Iris pigment epithelial cell (primary cell): ENCODE results near the gene ELP4.
"Not testable (repeated sequence)": the region's sequence is repeated elsewhere in the genome, so short reads cannot be mapped to it uniquely, and the experiment has no call there.

Experiments used
- DNase-seq: peaks from one replicate; pipeline ENCODE4 v3.0.0-alpha.2; 2011; ENCODE audit warnings: low read depth

ELP4 gene, protein sequence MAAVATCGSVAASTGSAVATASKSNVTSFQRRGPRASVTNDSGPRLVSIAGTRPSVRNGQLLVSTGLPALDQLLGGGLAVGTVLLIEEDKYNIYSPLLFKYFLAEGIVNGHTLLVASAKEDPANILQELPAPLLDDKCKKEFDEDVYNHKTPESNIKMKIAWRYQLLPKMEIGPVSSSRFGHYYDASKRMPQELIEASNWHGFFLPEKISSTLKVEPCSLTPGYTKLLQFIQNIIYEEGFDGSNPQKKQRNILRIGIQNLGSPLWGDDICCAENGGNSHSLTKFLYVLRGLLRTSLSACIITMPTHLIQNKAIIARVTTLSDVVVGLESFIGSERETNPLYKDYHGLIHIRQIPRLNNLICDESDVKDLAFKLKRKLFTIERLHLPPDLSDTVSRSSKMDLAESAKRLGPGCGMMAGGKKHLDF

DNA sequence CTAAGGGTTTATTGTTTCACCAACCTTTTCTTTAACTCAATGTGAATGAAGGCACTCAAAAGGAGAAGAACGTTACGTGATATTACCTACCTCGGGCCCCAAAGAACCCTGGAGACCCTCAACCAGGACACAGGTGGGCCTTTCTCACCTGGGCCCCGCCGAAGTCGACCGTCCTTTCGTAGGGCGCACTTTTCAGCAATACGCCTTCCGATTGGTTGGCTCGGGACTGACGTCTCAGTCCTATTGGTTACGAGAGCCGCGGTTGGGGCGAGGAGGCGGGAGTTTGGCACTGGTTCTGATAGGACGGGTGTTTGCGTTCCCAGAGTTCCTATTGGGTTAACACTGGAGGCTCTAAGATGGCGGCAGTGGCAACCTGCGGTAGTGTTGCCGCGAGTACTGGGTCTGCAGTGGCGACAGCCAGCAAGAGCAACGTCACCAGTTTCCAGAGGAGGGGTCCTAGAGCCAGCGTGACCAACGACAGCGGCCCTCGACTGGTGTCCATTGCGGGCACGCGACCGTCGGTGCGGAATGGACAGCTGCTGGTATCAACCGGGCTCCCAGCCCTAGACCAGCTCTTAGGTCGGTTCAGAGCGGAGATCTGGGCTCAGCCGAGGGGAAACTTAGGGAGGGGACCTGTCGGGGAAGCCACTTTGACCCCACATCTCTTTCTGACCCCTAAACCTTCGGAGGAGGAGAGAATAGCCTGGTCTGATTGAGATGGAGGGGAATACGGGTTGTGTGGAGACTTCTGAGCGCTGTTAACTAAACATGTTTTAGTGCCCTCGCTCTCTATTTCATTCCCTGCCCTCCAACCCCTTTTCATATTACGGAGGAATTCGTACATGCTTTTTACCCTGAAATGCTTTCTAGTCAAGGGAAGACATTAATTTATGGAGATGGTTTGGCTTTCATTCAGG is at the start of gene ELP4, which contains the start of gene IMMP1L:
Gene ELP4 (plus strand): TSS at position 339 of the 917 bp plus-strand sequence. CDS start 18 bp downstream, at position 357.
Gene IMMP1L (minus strand): TSS at position 194 of the 917 bp plus-strand sequence. CDS start 46,346 bp downstream, outside the sequence.
- peak; percentile 96 for DNase-seq

DNA sequence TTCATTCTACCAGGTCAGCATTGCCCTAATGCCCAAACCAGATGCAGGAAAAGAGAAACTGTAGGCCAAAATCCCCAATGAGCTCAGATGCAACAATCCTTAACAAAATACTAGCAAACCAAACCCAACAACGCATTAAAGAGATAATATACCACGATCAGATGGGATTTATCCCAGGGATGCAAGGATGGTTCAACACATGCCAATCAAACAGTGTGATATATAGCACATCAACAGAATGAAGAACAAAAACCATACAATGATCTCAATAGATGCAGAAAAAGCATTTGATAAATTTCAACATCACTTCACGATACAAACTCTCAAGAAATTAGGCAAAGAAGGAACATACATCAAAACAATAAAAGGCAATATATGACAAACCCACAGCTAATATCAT is 45.1 kb upstream of the ELP4 start:
- no peak for DNase-seq

DNA sequence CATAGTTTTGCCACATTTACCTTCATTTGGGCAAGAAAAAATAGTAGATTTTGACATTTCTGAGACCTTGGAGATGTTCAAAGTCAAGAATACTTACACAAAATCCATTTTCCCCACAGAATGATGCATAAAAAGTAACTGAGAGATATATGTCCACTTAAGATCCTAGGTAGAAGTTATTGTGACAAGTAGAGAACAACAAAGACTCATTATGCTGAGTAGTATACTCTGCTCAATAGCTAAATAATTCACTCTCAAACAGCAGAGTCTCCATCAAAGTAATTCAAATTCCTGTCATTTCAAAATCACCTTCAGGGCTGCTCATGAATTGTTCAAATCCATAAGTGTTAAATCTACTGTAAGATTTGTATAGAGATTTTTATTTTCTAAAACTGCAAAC is 35.5 kb upstream of the ELP4 start:
- DNase-seq, result no peak

DNA sequence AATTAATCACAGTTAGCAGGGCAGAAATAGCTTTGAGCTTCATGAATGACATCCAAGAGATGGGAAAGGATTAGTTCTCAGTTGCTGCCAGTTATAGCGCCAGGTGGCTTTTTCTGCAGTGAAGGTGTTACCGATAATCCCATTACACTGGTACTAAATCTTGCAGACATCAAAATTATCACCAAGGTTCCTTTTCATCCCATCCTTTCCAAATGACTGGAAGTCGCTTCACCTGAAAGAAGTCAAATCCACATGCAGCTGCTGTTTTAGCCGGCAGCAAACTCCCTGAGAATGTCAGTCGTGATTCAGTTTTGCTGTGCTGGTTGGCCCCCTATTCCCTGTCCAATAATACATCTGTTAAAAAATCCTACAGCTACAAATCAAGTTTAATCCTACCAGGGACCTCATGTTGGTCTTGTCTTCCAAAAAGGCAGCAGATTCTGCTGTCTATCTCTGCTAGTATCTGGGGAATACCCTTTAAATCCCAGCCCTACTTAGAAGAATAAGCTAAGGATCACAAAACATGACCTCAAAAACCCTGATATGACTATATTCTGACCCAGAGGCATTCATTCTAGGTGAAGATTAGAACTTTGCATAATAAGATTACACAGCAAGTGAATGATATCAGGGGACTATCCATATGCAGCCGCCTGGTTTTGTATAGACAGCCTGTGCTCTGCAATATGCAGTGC is 31.9 kb upstream of the ELP4 start:
- no peak for DNase-seq

DNA sequence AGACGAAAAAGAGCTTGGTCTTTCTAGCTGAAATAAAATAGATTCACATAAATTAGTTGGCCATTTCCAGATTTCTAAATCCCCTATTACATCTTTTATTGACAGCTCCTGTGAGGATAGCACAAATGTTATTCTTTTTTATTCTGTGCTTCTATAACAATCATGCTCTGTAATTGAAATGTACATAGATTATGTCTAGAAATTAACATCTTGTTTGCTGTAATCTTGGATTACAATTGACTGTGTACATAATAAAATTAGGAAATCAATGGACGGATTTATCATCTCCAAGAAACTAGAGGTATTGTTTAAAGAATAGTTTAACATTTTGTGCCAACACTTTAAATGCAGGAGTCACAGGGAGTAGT is 31.4 kb upstream of the ELP4 start:
- DNase-seq, result no peak

DNA sequence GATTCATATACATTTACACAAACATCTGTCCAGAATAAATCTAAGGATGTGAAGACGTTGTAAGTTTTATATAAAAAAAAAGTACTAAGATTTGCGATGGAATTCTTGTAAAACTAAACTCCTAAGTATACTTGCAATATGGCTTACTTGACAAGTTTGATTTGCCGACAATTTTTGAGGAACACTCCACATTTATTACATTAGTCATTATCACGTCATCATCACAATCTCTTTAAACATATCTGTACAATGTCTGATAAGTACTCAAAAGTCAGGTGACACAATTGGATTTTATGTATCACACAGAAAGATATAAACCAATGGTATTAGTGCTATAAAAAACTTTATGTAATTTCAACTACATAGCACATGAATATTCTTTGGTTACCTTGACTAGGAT is 30.5 kb upstream of the ELP4 start:
- no peak for DNase-seq

DNA sequence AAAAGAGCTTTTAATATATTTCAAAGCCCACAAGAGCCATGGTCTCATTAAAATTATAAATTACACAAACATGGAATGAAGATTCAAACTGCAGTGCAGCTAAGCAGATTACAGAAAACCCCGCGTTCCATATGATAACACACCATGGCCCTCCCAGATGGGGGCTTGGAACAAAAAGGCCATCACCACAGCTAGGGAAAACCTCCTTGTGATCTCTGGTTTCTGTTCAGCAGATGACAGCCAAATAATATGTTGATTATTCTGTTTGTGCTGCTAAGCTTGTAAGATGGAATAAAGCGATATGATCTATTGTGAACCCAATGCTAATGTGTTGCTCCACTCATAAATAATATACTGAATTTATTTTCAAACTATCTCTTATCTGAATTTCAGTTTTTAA is 28.6 kb upstream of the ELP4 start:
- no peak for DNase-seq

DNA sequence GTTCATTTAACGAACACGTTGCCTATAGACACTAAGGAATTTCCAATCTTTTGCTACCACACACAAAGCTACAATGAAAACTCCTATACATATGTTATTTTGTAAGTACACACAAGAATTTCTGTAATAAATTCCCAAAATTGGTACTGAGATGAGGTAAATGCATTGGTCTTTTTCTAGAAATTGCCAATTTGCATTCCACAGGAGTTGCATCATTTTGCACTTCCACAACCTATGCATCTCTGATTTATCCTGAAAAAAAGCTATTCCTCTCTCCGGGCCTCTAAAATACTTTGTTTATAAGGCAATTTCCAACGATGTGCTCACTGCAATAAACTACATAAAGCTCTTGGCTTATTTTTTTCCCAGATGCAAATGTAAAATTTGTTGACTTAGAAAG is 25.1 kb upstream of the ELP4 start:
- peak; percentile 27 for DNase-seq

DNA sequence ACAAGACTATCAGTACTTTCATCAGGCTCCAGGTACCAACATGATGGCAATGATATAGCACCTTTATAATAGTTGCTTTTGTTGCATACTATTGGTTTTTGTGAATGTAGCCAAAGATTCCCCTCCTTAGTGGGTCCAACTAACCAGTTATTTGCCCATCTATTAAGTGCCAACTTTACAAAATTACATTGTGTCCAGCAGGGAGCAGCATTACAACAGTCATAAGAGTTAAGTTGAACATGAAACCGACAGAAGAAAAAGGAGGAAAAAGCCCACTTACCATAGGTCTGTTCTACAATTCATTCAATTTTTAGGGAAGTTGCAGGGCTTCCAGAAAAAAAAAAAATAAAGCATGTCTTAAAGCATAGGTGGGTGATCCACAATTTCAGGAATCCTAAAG is 21.7 kb upstream of the ELP4 start:
- peak; percentile 76 for DNase-seq

DNA sequence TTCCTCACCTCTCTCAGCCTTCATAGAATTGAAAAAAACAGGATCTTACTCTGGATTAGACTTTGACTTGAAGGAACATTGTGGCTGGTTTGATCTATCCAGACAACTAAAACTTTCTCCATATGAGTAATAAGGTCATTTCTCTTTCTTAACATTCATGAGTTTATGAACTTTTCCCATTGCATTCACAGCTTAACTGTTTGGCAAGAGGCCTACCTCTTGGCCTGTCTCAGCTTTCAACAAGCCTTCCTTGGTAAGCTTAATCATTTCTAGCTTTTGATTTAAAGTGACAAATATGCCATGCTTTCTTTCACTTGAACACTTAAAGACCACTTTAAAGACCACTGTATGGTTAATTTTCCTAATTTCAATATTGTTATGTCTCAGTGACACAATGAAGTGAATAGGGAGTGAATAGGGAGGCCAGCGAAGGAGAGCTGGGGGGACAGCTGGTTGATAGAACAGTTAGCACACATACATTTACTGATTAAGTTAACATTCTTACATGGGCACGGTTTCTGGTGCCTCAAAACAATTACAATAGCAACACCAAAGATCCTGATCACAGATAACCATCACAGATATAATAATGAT is 17.1 kb upstream of the ELP4 start:
- DNase-seq, result peak; percentile 92

DNA sequence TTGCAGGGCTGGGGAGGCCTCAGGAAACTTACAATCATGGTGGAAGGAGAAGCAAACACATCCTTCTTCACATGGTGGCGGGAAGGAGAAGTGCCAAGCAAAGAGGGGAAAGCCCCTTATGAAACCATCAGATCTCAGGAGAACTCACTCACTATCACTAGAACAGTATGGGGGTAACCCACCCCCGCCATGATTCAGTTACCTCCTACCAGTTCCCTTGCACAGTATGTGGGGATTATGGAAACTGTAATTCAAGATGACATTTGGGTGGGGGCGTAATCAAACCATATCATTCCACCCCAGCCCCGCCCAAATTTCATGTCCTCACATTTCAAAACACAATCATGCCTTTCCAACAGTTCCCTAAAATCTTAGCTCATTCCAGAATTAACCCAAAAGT is 16.3 kb upstream of the ELP4 start:
- no peak for DNase-seq

DNA sequence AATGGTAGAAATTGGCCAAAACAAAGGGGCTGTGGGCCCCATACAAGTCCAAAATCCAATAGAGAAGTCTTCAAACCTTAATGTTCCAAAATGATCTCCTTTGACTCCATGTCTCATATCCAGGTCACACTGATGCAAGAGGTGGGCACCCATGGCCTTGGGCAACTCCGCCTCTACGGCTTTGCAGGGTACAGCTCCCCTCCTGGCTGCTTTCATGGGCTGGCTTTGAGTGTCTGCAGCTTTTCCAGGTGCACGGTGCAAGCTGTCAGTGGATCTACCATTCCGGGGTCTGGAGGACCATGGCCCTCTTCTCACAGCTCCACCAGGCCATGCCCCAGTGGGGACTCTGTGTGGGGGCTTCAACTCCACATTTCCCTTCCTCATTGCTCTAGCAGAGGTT is 15.8 kb upstream of the ELP4 start:
- DNase-seq, result not testable (repeated sequence)

DNA sequence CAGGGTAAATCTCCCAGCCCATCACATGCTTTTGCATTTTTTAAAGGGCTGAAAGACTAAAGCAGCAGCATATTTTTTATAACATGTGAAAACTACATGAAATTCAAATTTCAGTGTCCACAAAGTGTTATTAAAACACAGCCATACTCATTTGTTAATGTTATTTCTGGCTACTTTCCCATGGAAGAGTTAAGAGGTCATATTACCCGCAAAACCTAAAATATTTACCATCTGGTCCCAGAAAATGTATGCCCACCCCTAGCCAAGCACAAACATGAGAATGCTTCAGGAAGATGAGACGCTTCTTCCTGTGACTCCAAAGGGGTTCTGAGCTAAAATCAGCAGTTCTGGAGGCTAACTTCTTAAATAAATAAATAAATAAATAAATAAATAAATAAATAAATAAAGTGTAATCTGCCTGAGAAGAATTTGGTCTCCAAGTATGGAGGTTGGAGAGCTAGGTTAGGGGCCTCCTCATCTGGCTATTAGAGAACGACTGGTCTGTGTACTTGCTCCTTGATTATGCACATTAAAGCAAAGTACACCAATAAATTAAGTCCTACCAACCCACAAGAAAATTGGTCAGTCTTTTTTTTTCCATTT is 9.9 kb upstream of the ELP4 start:
- DNase-seq, result peak; percentile 80

DNA sequence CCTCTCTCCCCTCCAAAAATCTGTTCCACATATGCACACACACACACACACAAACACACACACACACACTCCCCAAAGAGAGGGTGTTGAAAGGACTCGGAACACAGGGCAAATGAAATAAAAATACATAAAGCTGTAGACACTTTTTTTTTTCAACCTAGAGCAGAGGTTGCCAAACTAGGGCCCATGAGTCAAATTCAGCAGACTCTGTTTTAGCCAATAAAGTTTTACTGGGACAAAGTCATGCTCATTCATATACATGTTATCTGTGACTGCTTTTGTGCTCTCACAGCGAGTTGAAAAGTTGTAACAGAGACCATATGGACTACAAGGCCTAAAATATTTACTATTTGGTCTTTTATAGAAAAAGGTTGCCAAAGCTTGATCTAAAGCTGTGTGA is 9.0 kb upstream of the ELP4 start:
- DNase-seq, result peak; percentile 45

DNA sequence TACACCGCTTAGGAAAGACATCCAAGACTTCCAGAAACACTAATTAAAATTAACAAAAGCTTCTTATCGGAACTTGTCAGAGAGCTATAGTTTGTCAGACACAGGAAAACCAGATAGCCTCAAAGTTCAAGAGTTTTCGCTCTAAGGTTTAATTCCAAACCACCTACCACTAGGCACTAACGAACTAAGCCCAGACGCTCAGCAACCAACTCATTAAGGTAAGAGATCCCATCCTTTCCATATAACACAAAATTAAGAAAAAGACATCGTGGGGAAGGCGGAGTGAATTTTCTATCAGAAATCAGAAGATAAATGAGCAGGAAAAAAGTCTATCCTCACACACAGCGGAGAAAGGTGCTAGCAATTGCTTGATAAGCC is 527 bp upstream of the ELP4 start:
- peak; percentile 7 for DNase-seq

DNA sequence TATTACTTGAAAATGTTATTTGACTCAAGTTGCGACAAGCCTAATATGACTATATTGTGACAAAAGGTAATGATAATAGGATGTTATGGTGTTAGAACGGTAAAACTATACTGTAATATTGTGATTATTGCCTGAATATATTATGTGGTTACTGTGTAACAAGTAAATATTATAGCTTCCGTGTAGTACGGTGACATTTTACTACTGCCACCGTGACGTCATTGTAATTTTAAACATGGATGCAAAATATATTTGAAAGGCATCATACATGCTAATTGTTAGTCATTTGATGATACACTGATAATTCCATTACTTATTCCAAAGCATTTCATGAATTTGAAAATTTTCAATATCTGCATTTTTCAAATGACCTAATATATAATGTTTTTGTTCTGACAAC is 2.5 kb downstream of the ELP4 start:
- no peak for DNase-seq

DNA sequence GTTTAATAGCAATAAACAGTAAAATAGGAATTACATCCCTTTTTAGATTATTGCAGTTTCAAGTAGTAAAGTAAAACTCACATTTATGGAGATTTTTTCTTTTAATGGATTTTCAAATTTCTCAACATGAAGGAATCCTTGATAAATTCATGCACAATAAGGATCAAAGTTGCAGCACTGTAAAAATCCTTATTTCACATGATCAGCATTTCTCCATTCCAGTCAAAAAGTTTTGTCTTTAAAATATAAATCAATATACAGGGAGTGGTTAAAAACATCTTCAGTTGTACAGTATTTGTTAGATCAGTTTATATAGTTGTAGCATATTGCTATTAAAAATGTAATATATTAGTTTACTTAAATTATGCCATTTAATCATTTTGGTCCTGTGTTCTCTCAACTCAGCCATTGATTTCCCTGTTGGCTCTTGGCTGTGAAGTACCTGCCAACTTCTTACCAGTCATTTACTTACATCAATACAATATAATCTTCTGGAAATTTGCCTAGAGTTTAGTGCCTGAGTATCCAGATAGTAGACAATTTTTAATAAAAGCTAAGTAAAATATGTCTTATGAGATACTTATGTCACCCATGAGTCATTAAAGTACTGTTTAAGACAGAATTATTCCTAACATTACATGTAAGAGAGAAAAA is 12.1 kb downstream of the ELP4 start:
- DNase-seq, result no peak

DNA sequence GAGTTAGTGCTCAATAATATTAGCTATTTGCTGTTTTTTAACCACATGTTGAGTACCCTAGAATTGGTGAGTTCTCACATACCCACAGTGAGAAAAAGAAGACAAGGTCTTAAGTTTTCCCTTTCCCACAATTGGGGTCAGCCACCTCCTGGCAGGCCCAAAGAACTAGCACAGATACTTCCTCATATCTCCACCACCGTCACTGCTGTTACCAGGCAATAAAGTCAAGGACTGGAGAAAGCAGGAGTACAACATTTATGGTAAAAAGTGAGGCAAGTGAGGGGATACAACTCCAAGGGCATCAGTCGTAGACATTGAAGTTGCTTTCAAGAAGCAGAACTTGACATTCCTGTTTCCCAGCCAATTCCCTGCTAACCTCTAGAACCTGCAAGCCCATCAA is 19.6 kb downstream of the ELP4 start:
- no peak for DNase-seq

DNA sequence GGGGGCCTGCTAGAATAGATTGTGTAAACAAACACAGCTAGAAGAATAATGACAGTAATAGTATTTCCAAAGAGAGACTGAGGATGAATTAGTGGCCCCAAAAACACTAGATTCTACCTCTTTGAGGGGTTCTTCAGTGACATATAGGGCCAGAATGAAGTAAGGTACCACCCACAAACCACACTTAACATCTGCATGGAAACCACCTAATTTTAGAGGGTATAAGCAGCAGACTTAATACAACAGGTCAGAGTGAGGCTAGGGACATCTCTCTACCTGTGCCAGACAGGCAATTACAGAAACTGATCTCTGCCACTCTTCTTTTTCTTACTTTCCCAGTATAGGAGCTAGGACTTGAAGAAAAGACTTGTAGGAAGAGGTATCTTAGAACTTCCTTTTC is 20.1 kb downstream of the ELP4 start:
- DNase-seq, result no peak

DNA sequence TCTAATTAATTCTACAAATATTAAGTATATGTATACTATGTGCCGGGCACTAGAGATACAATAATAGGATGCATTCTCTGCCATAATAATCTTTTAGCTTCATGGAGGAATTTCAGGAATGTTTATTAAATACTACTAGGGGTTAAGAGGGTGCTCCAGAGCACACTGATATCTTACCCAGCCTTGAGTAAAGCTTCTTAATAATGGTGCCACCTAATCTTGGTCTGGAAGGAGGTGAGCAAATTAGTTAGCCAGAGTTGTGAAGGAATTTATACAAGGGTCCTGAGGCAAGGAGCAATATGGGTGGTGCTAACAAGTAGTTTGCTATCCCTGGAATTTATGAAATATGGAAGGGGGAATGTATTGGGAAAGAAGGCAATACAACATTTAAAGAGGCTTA is 21.7 kb downstream of the ELP4 start:
- no peak for DNase-seq

DNA sequence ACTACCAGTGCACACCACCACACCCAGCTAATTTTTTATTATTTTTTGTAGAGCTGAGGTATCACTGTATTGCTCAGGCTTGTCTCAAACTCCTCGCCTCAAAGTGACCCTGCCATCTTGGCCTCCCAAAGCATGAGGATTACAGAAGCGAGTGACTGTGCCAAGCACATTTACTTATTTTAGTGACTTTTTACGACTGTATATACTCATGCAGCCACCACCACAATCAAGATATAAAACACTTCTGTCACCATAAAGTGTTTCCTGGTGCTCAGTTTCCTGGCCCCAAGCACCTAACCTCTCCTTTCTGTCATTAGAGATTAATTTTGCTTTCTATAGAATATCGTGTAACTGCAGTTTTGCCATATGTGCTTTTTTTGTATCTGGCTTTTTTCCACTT is 25.9 kb downstream of the ELP4 start:
- DNase-seq, result no peak
